ENCODE results near the gene RGS6.

DNA sequence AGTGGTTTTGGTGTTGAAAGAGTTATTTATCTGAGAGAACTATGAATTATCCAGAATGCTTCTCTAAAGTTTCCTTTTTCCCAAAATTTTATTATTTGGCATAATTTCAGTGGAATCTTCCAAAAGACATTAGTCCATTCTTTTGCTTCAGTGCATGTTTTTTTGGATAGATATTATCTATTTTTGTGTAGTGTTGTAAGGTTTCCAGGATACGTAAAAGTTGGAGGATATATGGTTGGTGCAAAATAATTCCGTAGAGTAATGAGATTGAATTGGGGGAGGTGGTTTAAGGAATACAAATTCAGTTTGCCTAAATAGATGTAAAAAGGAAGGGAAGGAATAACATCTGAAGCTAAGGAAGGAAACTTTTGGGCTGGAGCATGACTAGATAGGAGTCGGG is 186.6 kb downstream of the RGS6 start:
- TF ChIP-seq, protein P1, sequence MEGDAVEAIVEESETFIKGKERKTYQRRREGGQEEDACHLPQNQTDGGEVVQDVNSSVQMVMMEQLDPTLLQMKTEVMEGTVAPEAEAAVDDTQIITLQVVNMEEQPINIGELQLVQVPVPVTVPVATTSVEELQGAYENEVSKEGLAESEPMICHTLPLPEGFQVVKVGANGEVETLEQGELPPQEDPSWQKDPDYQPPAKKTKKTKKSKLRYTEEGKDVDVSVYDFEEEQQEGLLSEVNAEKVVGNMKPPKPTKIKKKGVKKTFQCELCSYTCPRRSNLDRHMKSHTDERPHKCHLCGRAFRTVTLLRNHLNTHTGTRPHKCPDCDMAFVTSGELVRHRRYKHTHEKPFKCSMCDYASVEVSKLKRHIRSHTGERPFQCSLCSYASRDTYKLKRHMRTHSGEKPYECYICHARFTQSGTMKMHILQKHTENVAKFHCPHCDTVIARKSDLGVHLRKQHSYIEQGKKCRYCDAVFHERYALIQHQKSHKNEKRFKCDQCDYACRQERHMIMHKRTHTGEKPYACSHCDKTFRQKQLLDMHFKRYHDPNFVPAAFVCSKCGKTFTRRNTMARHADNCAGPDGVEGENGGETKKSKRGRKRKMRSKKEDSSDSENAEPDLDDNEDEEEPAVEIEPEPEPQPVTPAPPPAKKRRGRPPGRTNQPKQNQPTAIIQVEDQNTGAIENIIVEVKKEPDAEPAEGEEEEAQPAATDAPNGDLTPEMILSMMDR (IDR thresholded peaks at IDR 0.05 in 4 of 5, conservative IDR thresholded peaks at IDR 0.05 in 1 of 5) = no peak
- TF ChIP-seq POLR2A (IDR thresholded peaks at IDR 0.05) = no peak

Data from gastrocnemius medialis (tissue), 4 donors.